Neural progenitor cell (in vitro differentiated cells): ENCODE data around the gene SLC25A48. TPM values are rescaled to one million over a fixed set of nuclear protein-coding genes. Genes with fewer than 3 reads are reported as not detected.

Source experiments
- DNase-seq: peaks from one replicate; pipeline ENCODE4 v3.0.0-alpha.2; 2016; ENCODE audit warnings: low spot score
- H2AFZ ChIP-seq: fragments of 200-600 bp; sonication (generic); replicated peaks from 2 replicates; pipeline ENCODE4 v1.6.1; 2016; ENCODE audit warnings: antibody characterized with exemption
- H3F3A ChIP-seq: fragments of 200-600 bp; sonication (generic); 2 replicates; pipeline ENCODE4 v1.6.1; 2016; ENCODE audit warnings: antibody characterized with exemption, low read depth
- H3K27ac ChIP-seq: fragments of 200-600 bp; sonication (generic); 2 replicates; pipeline ENCODE4 v1.5.1; 2016; ENCODE audit warnings: mild to moderate bottlenecking
- H3K27me3 ChIP-seq: fragments of 200-600 bp; sonication (generic); 2 replicates; pipeline ENCODE4 v1.6.1; 2016; ENCODE audit warnings: mild to moderate bottlenecking, moderate library complexity
- H3K36me3 ChIP-seq: fragments of 200-600 bp; sonication (generic); 2 replicates; pipeline ENCODE4 v1.5.1; 2016
- H3K4me1 ChIP-seq: fragments of 200-600 bp; sonication (generic); 2 replicates; pipeline ENCODE4 v1.6.1; 2016; ENCODE audit warnings: mixed run types
- H3K4me2 ChIP-seq: fragments of 200-600 bp; sonication (generic); 2 replicates; pipeline ENCODE4 v1.6.1; 2016
- H3K4me3 ChIP-seq: fragments of 200-600 bp; sonication (generic); 2 replicates; pipeline ENCODE4 v1.5.1; 2016
- H3K79me2 ChIP-seq: fragments of 200-600 bp; sonication (generic); 2 replicates; pipeline ENCODE4 v1.6.1; 2016; ENCODE audit warnings: low read depth
- H3K9ac ChIP-seq: fragments of 200-600 bp; sonication (generic); 2 replicates; pipeline ENCODE4 v1.6.1; 2016
- H3K9me3 ChIP-seq: fragments of 200-600 bp; sonication (generic); 2 replicates; pipeline ENCODE4 v1.5.1; 2016; ENCODE audit warnings: low read depth
- H4K20me1 ChIP-seq: fragments of 200-600 bp; sonication (generic); 2 replicates; pipeline ENCODE4 v1.6.1; 2016; ENCODE audit warnings: low read depth
- H3K27ac Mint-ChIP-seq: 3 replicates; pipeline ENCODE4 v1.8.0; 2021; ENCODE audit warnings: mixed read lengths
- H3K27me3 Mint-ChIP-seq: 2 replicates; pipeline ENCODE4 v1.8.0; 2022; ENCODE audit warnings: low read depth, mild to moderate bottlenecking, inconsistent platforms, moderate library complexity, mixed read lengths; ENCODE audit not compliant: insufficient read depth
- H3K36me3 Mint-ChIP-seq: 3 replicates; pipeline ENCODE4 v1.8.0; 2021; ENCODE audit warnings: mixed read lengths
- H3K4me1 Mint-ChIP-seq: 3 replicates; pipeline ENCODE4 v1.8.0; 2021; ENCODE audit warnings: mixed read lengths
- H3K4me3 Mint-ChIP-seq: 3 replicates; pipeline ENCODE4 v1.8.0; 2021; ENCODE audit warnings: mild to moderate bottlenecking, moderate library complexity, mixed read lengths
- H3K9me3 Mint-ChIP-seq: 3 replicates; pipeline ENCODE4 v1.8.0; 2020; ENCODE audit warnings: mixed read lengths
- CTCF ChIP-seq: fragments of 200-600 bp; sonication (generic); IDR thresholded peaks from 2 replicates; pipeline ENCODE4 v1.5.1; 2017; ENCODE audit warnings: antibody characterized with exemption, mild to moderate bottlenecking
- EZH2 ChIP-seq: fragments of 200-600 bp; sonication (generic); IDR thresholded peaks from 2 replicates; pipeline ENCODE4 v1.6.1; 2017; ENCODE audit warnings: antibody characterized with exemption, mild to moderate bottlenecking, moderate library complexity
- EZH2phosphoT487 ChIP-seq: fragments of 200-600 bp; sonication (generic); IDR thresholded peaks from 2 replicates; pipeline ENCODE4 v1.6.1; 2017; ENCODE audit warnings: antibody characterized with exemption
- microRNA-seq: library from miRNA; unstranded; fragments of <30 nt; microRNA quantifications from one replicate; pipeline ENCODE4, GENCODE V29; 2016
- small RNA-seq: library from RNA; depleted of rRNA; stranded (forward); fragments of <200 nt; gene quantifications from one replicate; pipeline ENCODE3, GENCODE V24; 2015
- total RNA-seq: library from RNA; depleted of rRNA; stranded (reverse); fragments of >200 nt; gene quantifications from 2 replicates; pipeline ENCODE4 v1.2.3, GENCODE V29; 2015; ENCODE audit warnings: low replicate concordance

The SLC25A48 gene
- total RNA-seq, 1 donor from 2014 or later, result not detected

GRCh38 chr5:135934939-135935338 lies 100.5 kb downstream of the SLC25A48 start:
- H3K36me3 Mint-ChIP-seq, result no peaks in the 10 kb centered on the region
- H3K4me3 Mint-ChIP-seq, result no peak overlapping the region
- H3K4me1 Mint-ChIP-seq, result peaks cover 3% of the 10 kb centered on the region
- no peaks in the 10 kb centered on the region for H3K9me3 ChIP-seq
- H3F3A ChIP-seq, result no peaks in the 10 kb centered on the region
- no peaks in the 10 kb centered on the region for H3K9me3 Mint-ChIP-seq
- no peak overlapping the region for H3K9ac ChIP-seq
- peaks cover 7% of the 10 kb centered on the region for H3K4me1 ChIP-seq
- H3K79me2 ChIP-seq, result no peaks in the 10 kb centered on the region
- peaks cover 99% of the 10 kb centered on the region for H3K27me3 ChIP-seq
- H3K4me3 ChIP-seq, result no peak overlapping the region
- TF ChIP-seq EZH2phosphoT487, result no peak
- no peak for TF ChIP-seq CTCF
- TF ChIP-seq EZH2, result no peak
- no peaks in the 10 kb centered on the region for H3K36me3 ChIP-seq
- no peak overlapping the region for H3K4me2 ChIP-seq
- no peak for DNase-seq
- no peak overlapping the region for H2AFZ ChIP-seq
- no peak overlapping the region for H3K27ac Mint-ChIP-seq
- no peak overlapping the region for H3K27ac ChIP-seq
- H4K20me1 ChIP-seq, result peaks cover 15% of the 10 kb centered on the region
- H3K27me3 Mint-ChIP-seq, result peaks cover 24% of the 10 kb centered on the region

- TF ChIP-seq EZH2 (no peak), EZH2phosphoT487 (no peak), CTCF (no peak)
- H3K27me3 Mint-ChIP-seq, result peaks cover 8% of the 10 kb centered on the region
- no peaks in the 10 kb centered on the region for H4K20me1 ChIP-seq
- no peak overlapping the region for H3K9ac ChIP-seq
- H3K9me3 Mint-ChIP-seq, result no peaks in the 10 kb centered on the region
- H3K36me3 ChIP-seq, result no peaks in the 10 kb centered on the region
- no peak overlapping the region for H3K4me3 ChIP-seq
- no peaks in the 10 kb centered on the region for H3K36me3 Mint-ChIP-seq
- no peak overlapping the region for H3K4me2 ChIP-seq
- no peak overlapping the region for H3K4me3 Mint-ChIP-seq
- H3K4me1 Mint-ChIP-seq, result no peaks in the 10 kb centered on the region
- no peak for DNase-seq
- no peaks in the 10 kb centered on the region for H3F3A ChIP-seq
- no peaks in the 10 kb centered on the region for H3K4me1 ChIP-seq
- H3K79me2 ChIP-seq, result no peaks in the 10 kb centered on the region
- H3K27ac Mint-ChIP-seq, result no peak overlapping the region
- H3K27me3 ChIP-seq, result peaks cover 90% of the 10 kb centered on the region
- H2AFZ ChIP-seq, result no peak overlapping the region
- H3K9me3 ChIP-seq, result no peaks in the 10 kb centered on the region
- H3K27ac ChIP-seq, result no peak overlapping the region
Measured at GRCh38 chr5:135937245-135937911, 102.9 kb downstream of the SLC25A48 start.

Small RNAs within 50 kb of the gene (microRNA-seq; reads per million reads assigned to microRNA genes)
- not detected for gene MIR5692C1

Small RNAs within 50 kb of the gene (small RNA-seq; reads per million reads assigned to genes)
- not detected for gene MIR5692C1

Other genes starting within 250 kb of the SLC25A48 start
- gene IL9, start 61.2 kb downstream of the SLC25A48 start, total RNA-seq, result not detected in 2 replicates
- not detected in 2 replicates for gene LECT2, start 120.3 kb downstream of the SLC25A48 start, total RNA-seq
- gene TGFBI, start 194.3 kb downstream of the SLC25A48 start, total RNA-seq, result 9.5 and 16.4 TPM in 2 replicates